HCEC 1CT (cell line): ENCODE measurements around the gene HDAC9.

ENCODE experiments used
- DNase-seq: peaks from one replicate; pipeline ENCODE4 v3.0.0-alpha.2; 2017

HDAC9 gene

DNA sequence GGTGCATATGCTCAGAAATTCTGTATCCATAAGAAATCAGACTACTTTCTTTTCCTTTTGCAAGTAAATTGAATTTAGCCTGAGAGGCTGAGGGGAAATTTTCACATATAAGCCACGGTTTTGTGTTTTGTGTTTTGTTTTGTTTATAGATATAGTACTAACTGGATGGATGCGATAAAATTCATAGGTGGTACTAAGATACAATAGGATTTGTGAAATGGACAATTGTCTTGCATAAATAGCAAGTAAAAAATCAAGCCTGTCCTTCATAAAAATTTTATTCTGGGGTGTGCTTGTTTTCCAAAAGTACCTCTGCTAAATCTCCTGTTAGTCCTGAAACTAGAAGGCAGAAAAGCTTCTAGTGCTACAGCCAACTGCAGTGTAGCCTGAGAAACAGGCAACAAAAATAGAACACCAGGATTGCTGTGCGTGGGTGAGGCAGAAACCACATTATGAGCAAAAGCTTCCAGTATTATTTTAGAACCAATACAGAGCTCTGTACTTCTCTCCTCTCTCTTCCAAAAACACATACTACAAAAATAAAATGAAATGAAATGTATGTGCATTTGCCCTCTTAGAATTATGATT lies 634 bp upstream of the HDAC9 start:
- DNase-seq = peak; percentile 54

DNA sequence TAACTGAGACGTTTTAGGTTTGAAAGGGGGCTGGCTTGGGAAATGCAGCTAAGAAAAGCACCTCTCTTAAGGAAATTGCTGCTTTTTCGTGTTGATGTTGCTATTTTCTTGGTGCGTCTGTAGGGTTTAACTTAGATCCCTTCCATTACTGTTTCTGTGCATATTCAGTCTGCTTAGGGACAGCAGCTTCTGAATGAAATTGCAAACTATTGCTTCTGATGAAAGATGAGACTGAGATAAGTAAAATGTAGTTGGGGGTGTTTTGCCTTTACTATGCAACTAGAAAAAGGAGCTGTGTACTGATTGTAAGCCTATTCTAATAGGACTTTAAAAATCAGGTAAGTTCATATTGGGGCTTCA lies 772 bp downstream of the HDAC9 start:
- no peak for DNase-seq

DNA sequence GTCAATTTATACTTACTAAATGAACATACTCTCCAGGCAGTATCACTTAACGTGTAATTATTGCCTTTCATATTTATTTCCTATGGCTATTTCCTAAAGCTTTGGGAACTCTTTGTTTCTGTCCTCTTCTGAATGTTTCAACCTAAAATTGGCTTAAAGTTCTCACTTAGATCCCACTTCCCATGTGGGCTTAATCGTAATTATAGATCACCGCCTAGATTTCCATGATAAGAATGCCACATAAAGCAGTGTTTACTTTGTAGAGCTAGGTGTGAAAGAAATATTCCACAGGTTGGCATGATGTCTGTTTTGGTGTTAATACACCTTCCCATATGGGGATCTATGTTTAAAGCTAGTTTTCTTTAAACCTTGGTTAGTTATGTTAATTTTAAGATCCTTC lies 1.5 kb downstream of the HDAC9 start:
- no peak for DNase-seq

DNA sequence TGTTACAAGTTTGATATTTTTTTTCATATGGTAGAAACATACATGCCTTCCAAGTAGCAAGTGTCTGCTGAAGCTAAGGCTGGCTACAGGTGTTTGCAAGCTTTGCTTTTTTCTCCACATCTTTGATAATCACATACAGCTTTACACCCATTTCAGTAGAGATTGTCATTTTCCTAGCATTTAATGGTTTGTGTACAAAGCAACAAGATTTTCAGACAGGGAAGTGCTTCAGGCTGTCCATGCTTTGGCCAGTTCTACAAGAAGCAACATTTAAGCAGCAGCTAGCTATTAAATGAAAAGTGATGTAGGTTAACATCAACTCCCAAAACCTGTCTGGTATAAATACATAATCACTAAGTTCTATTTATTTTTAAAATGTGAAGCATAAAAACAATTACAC lies 2.3 kb downstream of the HDAC9 start:
- DNase-seq = no peak

DNA sequence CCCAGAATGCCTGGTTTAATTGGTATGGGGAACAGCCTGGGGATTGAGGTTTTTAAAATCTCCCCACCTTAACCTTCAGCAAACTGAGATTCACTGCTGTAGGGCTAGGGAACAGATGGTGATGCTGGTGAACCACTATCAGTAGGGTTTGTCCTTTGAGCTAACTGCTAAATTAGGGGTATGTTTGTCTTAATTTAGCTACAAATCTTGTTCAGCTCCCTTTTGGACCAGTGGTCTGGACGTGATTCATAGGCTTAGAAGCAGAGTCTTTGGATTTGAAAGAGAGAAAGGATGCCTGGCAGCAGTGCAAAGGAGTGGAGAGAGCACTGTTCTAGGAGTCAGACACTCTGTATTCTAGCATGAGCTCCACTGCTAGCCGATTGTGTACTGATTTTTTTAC lies 2.8 kb downstream of the HDAC9 start:
- DNase-seq = no peak

DNA sequence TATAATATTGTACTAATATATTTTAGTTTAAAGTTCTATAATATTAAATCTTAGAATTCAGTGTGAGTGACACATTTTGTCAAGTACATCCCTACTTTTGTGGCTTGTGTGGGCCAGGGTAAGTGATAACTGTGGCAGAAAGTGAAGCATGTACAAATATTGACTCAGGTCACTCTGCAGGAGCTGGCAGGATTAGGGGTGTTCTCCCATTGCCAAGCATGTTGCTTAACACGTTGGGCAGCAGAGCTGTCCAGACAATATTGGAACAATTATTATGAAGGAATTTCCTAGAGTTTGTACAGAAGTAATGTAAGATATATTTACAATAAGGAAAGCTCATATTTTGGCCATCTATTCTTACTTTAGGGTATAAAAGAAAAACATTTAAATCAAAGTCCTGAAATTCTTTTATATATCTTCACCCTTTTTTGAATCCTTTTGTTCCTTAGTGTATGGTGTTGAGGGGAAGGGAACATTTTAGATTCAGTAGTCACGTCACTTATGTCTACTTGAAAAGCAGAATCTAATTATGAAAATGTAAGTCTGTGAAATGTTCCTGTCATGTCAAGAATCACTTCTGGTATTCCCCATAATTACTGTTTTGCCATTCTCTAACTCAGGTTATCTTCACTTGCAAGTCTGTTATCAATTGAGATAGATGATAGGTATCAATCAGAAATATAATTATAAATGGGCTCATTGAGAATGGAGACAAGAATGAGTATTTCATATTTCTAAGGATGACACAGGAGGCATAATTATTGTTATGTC lies 4.0 kb downstream of the HDAC9 start:
- no peak for DNase-seq

DNA sequence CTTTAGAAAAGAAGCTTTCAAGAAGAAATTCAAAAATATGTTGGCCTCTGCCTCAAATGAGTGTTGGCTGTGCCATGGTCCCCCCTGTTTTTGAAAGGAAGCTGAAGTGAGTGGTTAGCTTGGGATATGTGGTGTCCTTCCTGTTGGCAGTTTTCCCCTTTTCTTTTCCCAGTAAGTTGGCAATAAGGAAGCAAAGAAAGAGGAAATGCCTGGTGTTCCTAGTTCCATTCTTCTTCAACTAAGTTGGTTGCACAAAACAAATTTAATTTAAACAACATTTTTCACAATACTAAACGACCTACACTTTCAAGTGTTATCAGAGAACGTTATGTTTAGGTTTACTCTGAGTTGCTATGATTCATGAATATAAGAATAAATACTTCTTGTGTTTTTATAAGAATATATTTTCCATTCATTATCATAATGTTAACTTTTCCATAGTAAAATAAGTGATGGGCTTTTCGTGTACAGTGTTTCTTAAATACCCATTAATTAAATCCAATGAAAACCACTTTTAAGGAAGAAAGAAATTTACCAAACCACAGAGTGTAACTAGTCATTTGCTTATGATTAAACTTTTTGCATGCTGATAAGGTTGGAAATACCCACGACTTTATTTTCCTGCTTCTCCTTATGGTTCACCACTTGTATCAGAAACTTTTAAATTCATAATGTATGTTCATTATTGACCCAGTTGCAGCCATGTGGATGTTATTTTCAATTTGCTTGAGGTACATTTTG lies 7.7 kb downstream of the HDAC9 start:
- no peak for DNase-seq

DNA sequence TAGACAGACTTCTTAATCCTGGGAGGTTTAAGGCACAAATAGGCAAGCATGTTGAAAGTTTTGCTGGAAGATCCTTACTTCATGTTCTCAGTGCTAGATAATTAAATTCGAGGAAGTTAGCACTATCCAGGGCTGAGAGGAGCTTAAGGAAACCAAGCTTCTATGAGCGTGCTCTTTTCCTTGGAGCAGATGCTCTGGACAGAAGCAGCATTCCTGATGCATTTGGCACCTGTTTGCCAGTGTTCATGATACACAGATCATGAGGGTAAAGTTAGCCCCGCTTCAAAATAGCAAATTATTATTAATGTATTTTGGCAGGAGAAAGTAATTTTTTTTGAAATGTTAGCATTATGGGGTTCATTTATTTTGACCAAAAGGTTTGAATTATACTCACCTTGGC lies 9.4 kb downstream of the HDAC9 start:
- no peak for DNase-seq

DNA sequence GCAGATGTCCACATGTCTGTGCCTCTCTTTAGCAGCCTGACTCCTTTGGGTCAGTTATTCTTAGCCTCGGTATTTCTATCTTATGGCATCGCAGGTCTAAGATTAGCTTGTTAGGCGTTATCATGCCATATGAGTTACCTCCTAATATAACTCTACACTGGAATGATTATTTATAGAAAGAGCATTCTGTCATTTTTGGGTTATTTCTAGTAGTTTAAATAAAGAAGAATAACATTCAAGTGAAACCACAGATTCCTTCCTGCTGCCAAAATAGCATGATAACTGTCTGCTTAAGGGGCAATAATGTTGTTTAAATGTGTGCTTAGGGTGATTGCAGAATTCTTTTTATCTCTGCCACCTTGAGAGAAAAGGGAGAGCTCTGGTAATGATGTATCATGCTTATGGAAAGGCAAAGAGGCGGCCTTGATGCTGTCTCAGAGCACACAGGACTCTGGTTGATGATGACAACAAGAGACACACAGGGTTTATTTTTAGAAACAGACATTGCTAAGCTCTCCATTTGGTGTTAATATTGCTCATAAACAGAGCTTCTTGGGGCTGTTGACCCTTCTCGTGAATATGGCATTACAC lies 10.4 kb downstream of the HDAC9 start:
- DNase-seq = peak; percentile 69

DNA sequence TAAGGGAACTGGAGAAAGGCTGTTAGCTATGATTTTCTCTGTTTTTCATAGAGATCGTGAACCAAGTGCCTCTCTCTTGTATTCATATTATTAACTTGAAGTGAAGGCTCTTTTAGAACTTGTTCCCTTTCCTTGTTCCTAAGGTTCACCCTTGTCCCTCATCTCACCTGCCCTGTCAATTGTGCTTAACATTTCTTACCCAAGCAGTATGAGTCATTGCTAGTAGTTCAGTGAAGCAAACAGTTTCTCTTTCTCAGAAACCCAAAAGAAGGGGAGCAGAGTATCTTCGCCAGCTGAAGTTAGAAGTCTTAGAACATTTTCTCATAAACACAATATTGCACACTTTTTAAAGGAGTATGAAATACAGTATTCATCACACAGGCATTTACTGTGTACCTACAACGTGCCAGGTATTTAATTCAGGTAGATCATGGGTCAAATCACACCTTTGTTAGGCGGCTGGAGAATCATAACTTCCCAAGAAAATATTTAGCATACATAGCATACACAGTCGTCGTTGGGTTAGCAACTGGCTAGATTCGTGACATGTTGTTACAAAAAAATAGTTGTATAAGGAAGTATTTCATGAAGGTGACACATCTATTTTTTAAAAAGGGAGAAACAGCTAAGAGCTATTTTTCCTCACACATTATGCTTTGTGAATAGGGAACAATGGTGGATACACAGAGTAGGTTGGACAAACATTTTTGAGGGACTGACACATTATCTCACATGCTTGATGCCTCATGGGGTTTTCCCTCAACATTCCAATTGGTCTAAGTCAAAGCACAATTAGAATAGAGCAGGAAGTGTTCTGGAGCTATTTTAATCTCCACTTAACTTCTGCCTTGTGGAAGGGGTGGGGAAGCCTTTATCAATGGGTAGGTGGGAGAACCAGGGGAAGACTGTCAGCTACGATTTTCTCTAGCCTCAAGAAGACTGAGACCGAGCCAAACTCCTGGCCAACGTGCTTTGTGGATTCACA lies 13.2 kb downstream of the HDAC9 start:
- DNase-seq = peak; percentile 97

DNA sequence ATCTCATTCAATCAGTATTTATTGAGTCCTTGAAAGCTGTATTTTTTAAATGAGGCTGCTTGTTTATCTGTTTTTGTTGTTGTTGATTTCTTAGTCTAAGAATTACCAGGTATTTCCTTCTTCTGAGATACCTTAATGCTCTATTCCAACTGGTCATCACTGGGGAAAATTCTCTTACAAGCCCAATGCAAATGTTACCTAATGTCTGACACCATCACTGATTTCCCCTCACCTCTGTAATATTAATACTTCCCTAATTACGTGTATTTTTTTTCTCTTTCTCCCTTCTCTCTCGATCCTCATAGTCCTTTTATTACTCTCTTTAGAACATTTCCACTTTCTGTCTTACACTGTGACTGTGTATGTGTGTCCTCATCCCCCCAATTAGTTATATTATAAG lies 13.9 kb downstream of the HDAC9 start:
- DNase-seq = peak; percentile 32

DNA sequence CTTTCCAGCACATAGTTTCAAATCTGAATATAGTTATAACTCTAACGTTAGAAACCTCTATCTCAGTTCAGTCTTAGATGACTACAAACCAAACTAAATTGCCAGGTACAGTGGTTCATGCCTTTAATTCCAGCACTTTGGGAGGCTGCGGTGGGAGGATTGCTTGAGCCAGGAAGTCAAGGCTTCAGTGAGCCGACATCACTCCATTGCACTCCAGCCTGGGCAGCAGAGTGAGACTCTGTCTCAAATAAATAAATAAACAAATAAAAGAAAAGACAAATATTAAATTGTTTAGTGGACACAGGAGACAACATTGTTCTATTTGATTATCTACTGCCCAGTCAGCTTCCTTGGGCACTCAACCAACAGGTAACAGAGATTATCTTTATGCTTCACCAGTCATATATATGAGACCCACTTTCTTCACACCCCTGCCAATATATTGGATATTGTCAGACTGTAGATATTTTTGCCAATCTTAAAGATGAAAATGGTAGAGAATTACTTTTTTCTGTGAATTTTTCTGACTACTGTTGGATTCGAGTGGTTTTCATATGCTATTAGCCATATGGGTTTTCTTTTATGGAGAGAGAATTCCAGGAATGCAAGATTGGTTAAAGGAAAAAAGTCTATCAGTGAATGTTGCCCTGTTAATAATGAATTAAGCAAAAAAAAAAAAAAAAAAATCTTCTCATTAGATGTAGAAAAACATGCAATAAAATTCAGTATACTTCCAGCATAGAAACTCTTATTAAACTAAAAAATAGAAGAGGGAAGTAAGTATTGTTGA lies 16.0 kb downstream of the HDAC9 start:
- no peak for DNase-seq

DNA sequence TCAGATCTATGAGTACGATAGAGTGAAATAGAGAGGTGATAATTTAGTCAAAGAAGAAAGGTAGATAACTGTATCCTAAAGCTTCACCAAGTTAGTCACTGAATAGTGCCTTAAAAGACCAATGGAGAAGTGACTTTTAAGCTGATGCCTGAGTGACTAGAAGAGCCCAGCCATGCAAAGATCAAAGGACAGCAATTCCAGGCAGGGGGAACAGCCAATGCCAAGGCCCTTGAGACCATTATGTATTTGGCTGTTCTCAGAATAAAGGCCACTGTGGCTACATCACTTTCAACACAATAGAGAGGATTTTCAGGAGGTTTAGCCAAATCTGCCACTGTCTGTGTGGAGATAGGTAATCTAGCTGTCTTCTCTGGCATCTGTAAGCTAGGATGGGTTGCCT lies 17.8 kb downstream of the HDAC9 start:
- DNase-seq = no peak

DNA sequence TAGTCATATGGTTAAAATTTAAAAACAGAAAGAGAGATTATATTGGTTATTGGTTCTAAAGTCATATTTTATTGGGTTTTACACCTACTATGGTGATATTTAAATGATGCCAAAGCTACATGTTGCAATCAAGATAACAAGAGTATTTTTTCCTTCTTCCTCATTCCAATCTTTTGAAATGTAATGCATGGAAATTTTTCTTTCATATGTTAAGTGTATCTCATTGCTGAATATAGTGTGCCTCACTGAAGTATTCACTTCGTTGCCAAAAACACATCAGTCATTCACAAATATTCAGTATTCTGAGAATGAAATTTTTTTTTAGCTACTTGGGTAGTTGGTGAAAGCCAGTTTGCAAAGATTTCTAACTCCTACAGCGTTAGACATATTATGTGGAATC lies 19.5 kb downstream of the HDAC9 start:
- peak; percentile 70 for DNase-seq

DNA sequence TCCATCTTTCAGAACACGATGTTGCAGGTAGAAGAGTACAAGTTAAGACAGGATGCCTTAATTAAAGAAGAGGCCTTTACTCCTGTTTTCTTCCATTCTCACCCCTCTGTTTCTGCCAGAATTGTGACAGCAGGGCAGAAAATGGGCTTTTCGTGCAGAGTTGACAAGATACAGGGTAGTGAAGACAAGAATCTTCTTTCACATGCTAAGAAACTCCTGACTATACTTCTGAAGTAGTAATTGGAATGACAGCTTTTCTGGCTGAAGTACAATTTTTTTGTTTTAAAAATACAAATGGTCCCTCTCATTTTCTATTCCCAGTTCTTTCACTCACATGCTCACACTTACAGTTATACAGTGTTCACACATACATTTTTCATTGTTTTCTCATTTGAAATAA lies 22.1 kb downstream of the HDAC9 start:
- no peak for DNase-seq

DNA sequence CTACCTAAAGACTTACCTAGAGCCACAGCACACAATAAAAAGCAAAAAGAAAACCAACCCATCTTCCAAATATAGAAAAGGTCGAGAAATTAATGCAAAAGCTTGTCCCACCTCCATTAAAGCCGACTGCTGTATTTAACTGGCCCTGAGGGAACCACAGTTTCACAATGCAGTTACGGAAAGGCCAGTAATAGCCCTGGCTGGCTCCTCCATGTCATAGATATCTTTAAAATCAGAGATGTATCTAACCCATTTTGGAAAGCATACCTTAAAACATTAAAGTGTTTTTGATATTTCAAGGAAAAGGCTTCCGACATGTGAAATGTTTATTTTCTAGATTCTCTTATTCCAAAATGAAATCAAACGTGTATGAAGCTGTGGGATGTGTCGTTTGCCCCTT lies 23.0 kb downstream of the HDAC9 start:
- no peak for DNase-seq

DNA sequence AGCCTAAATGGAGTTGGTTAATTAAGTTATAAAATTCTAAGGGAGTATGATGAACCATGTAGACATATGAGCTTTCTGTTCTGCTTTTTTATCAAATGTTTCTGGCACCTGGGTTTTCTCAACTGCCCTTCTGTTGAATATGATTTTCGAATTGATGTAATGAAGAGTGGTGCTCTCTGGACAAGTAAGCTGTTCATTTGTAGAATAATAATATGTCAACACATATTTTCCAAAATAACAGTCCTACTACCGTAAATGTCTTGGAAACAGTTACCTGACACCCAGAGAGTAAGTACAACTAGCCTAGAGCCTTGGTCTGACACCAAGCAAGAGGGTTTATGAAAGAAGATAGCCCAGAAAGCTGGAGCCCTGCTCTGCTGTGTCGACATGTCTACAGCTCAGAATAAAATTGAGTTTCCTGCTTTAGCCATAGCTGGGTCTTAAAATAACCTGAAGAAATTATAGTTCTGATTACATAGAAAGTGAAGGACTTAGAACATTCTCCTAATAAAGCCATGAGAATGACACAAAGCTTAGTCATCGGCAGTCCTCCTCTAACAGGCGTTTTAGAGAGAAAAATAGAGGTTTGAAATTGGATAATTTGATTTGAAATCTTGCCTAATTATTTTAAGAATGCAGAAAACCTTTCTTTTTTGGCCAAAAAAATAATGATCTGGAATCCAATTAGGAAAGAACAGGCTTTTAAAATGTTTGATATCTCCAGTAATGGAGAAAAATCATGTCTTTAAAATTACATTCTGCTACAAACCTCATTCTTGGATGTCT lies 25.1 kb downstream of the HDAC9 start:
- peak; percentile 88 for DNase-seq

DNA sequence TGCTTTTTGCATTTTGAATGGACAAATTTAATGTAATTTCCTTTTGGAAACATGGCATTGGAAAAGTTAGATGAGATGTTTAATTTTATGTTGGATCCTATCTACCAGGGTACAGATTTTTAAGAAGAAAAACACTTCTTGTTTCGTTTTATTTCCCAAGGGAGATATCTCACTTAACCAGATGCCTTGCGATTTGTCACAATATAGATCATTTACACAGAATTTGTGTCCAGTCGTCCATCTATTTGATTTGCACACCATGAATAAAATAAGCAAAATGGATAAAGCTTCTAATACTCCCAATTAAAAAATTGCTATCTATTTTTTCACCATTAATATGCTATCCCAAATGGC lies 25.7 kb downstream of the HDAC9 start:
- no peak for DNase-seq

DNA sequence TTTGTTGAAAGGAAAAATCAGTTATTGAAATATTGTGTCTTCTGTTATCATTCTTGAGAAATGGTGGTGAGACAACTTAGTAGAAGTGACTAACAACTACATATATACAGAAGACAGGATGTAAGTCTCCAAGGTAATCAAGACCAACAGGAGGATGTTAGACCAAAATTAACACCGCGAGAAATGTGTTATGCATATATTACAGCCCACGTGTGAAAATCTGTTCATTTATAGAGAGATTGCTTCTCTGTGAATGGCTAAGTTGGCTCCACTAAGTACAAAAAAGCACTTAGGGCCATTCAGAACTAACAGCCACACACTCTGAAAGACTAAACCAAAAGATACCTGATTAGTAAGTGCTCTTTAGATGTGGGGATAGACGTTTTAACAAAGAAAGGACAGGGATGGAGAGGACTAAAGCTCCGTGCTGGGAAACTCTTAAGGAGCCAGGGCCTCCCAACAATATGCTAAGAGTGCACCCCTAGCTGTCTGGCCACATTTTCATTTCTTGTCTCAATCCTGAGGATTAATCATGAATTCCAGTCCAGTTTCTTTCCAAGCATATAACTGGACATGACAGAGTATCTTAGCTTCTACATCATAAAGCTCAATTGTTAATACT lies 26.5 kb downstream of the HDAC9 start:
- DNase-seq = no peak

DNA sequence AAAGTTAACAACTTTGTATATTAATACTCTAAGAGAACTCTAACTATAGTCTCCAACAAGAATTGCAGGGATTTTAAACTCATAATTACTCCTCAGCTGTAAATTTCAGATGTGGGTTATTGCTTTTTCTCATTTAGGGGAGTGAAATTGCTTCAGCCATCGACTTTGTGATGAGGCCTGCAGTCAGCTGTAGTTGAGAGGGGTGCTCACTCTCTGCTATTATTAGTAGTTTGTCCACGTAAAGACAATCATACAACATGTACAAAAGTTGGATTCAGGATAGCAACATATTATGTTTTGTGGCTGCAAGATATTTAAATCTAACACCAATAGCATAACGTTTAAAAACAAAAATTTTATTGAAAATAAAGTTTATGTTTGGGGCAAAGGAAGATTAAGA lies 28.7 kb downstream of the HDAC9 start:
- DNase-seq = no peak
